Stimulated activated CD4-positive, alpha-beta T cell treated with anti-CD3 and anti-CD28 coated beads, Interleukin-4, amount 100 ng/mL, for 48 hours (primary cell): ENCODE measurements around the gene NFIL3.

Experiments
- DNase-seq, 2 donors: peaks; one replicate each; pipeline ENCODE4 v3.0.0-alpha.2; 2020; ENCODE audit warnings: low read depth in 2 of 2

NFIL3 gene

GRCh38 chr9:91360551-91361290 is 62.9 kb downstream of the NFIL3 start:
- no peak for DNase-seq

- DNase-seq = no peak
These were observed 63.7 kb downstream of the NFIL3 start for GRCh38 chr9:91359734-91360470.

GRCh38 chr9:91359083-91359482 is 64.5 kb downstream of the NFIL3 start:
- no peak for DNase-seq
